ENCODE results near the gene ZHX3.

GRCh38 chr20:41247523-41248367 is 69.8 kb downstream of the ZHX3 start:
- no peak for TF ChIP-seq STAT6 (CRISPR knock-in tag; conservative IDR thresholded peaks at IDR 0.05; ENCODE audit: low read depth)
- TF ChIP-seq CTCF (IDR thresholded peaks at IDR 0.05), result no peak
- TF ChIP-seq TP53 (CRISPR knock-in tag; IDR thresholded peaks at IDR 0.05), result no peak
- TF ChIP-seq ZNF416 (CRISPR knock-in tag; IDR thresholded peaks at IDR 0.05), result no peak
- TF ChIP-seq MYBL2 (CRISPR knock-in tag; IDR thresholded peaks at IDR 0.05), result no peak

Data from WTC11 (cell line).